GM15510 (cell line): ENCODE data around the gene STARD7.
A peak's percentile ranks its signal among the peaks of the same experiment; 100 is the strongest.

Experiments used
- POLR2A ChIP-seq: IDR thresholded peaks from 3 replicates; pipeline ENCODE4 v1.6.1; 2011; ENCODE audit warnings: borderline replicate concordance; ENCODE audit not compliant: insufficient read length; ENCODE audit errors: extremely low read depth

STARD7 gene

DNA sequence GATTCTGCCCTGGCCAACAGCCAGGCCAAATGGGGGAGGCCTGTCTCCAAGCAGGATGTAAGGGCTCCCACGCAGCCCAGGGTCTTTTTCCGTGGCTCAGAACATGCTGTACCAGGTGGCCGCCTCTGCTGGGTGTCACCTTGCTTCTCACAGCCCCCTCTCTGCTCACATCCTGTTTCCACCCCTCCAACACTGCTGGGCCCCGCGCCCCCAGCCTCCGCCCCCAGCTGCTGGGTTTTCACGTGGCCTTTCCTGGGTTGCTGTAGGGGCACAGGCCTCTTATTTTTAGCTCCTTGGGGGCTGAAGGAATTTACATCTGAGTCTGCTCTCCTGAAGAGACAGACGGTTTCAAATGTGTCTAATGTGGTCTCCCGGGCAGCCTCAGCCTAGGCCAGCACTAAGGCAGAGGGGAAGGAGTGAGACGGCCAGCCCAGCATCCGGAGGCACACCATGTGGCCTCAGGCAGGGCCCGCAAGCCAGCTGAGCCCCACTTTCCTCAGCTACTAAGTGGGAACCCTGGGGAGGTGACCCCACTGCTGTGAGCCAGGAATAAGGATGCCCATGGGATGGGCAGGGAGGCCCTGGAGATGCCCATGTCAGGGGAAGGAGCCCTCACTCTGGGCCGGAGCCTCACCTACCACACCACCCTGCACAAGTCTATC, 44.7 kb downstream of the STARD7 start:
- TF ChIP-seq POLR2A: peak; percentile 52

DNA sequence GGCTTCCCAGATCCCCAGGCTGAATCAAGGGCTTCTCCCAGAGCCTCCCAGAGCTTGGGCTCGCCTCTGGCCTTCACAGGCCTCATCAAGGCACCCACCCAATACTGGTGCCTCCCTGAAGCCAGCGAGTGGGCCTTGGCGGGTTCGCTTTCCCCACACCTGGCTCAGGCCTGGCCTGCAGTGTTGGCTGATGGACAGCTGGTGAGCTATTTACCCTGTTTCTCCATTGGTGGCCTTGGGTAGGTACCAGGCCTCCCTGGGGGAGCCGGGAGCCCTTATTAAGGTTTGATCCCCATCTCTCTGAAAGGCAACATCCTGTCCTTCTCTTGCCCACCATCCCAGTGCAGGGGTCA, 45.2 kb downstream of the STARD7 start:
- TF ChIP-seq POLR2A: no peak

DNA sequence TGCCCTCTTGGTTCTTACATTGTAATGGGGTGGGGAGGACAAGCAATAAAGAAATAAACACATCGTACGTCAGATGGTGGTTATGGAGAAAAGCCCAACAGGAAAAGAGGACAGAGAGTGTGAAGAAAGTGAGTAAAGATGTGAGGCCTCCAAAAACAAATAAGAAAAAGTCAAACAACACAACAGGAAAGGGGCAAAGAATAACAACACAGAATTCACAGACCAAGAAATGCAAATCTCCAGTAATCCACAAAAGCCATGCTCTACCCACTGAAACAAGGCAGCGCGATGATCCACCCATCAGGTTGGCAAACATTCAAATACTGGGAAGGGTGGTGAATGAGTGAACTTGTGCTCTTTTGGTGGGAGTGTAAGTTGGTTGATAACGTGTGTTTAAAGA, 46.7 kb downstream of the STARD7 start:
- no peak for TF ChIP-seq POLR2A

DNA sequence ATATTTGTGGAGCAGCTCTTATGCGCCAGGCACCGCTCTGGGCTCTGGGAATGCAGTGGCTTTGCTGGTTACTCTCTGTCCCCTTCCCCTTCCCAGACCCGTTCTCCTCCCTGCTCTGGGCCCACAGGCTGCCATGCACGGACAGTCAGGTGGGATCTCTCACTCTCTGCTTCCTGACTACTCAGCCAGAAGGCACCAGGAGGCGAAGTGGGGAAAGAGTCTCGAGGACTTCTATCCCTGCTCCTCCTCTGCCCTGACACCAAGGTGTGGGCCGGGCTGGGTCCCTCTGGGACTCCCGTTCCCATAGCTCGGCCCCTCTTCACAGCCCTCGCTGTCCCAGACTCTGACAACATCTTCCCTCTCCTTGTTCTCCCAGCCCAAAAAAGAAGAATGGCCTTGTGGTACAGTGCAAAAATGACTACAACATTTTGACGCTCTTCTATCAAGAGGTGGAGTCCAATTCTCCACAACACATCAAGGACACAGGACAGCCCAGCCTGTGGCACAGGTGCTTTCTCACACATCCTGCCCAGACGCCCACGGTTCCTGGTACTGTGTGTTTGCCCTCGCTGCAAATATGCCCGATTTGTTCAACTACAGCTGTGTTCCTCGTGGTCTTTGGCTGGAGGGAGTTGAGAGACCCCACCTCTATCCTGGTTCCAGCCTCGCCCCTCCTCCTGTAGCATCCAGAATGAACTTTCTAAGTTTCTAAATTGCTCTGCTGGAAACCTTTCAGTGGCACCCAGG, 49.4 kb downstream of the STARD7 start:
- TF ChIP-seq POLR2A: no peak

DNA sequence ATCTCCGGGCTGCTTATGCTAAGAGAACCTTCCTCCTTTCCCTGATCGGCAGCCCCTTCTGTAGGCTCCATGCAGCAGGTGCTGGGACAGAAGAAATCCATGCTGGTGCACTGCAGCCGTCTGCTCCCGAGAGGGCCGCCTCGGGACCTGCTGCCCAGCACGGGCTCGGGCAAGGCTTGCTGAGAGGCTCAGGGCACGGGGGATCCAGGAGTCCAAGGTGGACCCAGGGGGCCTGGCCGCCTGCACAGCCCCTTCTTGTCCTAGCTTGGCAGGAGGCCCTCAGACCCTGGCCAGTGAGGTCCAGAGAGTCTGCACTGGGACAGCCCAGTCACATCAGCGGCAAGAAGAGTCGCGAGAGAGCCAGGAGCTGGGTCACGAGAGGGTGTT, 50.1 kb downstream of the STARD7 start:
- no peak for TF ChIP-seq POLR2A

DNA sequence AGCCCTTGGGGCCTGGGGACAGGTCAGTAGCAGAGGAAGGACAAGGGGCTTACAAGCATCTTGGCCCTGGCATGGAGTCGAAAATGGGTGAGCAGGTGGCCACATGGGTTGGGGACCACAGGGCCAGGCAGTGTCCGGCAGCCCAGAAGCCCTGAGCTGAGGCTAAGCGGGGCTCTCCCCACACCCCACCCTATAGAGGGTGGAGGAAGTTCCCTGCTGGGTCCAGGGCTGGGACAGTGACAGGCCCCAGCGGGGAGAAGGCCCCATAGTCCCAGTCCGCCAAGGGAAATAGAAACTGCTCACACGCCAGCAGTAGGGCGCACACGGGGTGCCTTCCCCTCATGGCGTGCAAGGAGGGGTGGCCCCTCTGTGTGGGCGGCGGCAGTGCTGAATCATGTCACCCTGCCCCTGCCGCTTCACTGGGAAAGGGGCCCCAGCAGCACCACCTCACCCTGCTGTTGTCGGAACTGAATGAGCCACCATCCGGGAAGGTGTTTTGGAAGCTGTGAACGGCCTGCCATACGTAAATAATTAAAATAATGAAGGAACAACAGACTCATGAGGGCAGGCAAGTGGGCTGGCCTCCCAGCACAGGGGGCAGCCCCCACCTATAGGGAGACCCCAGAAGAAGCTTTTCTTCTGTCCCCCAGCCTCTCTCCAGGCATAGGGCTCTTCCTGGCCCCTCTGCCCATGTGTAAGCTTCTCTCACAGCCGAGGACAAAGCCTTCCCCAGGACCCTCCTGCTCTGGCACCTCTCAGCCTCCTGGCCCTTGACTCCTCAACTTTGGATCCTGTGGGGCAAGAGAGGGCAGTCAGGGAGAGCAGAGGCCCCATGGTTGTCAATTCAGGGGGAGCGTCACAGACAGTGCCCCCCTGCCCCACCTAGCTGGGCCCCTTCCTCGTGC, 50.7 kb downstream of the STARD7 start:
- TF ChIP-seq POLR2A: peak; percentile 41

DNA sequence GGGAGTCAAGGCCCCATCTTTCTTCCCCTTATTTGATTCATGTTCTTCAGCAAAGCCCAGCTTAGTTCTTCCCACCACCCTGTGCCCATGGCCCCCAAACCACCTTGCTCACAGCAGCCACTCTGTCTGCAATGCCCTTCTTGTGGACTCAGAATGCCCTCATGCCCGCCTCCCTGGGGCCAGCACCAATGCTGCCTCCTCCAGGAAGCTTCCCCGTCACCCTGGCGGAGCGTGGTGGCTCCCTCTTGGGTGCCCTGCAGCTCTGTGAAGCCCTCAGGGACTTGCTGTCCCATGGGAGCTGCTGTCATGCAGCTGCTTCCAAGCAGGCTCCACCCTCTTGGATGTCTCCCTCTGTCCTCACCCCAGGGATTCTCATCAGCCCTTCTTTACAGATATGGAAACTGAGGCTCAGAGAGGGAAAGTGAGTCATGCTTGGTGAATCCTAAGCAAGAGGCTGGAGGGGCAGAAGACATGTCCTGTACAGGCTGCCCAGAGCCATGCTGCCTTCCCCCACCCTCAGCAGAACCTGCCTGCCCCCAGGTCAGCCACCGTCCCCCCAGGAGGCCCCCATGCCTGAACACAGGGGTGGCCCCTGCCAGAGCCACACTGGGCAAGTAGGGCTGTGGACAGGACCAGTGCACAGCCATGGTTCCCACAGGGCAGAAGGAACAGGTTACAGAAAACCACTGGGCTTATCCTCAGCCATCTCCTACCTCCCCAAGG, 51.5 kb downstream of the STARD7 start:
- peak; percentile 23 for TF ChIP-seq POLR2A

DNA sequence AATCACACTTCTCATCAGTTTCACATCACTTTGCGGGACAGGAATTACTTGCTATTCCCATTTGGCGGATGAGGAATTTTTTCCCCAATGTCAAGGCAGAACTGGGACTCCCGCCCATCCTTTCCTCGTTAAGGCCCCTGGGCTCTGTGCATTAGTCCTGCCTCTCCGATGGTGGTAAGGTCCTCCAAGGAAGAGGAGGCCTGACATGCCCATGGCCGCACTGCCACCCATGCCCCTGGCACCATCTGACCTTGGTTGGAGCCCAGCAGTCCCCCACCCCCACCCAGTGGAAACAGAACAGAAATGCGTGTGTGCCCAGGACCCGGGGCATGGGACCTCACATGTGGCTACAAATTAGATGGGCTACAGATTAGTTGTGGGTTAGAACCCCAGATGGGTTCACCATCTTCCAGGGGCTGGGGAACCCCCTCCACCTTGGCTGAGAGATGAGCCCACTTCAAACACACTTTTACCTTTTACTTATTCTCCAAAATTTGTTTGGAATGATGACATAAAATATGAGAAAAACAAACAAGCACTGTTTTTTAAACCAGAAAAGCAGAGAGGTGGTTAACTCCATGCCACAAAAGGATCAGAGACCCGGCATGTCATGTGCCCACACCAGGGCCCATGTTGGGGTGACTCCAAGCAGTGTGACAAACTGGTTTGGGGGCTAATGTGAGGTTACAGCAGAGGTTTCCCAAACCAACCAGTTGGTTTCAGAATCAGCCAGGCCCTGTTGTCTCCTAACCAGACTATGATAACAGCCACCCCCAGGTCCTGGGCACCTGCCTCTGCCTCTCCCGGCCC, 52.4 kb downstream of the STARD7 start:
- TF ChIP-seq POLR2A: no peak

DNA sequence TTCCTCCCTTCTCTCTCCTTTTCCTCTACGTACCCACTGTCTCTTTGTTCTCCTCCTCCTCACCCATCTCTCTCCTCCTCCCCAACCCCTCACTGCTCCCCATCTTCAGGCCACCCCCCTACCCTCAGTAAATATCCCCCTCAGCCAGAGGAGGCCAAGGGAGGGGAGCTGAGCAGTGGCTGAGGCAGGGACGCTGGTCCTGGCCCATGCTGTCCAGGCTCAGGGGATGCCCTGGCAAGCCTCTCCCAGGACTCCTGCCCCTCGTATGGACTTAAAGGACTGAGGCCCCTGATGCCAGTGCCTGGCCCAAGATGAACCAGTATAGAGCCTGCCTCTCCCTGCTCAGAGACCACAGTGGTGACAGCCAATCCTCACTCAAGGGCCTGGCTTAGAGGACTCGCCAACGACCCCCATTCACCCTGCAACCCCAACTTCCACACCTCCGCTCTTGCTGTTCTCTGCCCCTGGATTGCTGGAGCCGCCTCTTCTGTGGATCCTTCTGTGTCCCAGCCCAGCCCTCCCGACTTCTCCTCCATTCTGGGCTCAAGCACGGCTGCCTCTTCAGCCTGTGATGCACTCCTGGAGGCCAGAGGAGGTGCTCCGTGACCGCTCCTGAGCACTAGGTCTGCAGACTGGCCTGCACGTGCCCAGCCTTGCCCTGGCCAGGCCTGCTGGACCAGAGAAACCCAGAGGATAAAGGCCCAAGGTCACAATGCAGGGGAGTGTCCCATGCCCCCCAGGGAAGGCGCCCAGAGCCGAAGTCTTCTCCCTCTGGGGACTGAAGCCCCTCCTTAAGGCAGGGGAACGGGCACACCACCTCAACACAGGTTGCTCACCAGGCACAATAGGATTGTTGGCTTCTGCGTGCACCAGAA, 53.9 kb downstream of the STARD7 start:
- TF ChIP-seq POLR2A: no peak

DNA sequence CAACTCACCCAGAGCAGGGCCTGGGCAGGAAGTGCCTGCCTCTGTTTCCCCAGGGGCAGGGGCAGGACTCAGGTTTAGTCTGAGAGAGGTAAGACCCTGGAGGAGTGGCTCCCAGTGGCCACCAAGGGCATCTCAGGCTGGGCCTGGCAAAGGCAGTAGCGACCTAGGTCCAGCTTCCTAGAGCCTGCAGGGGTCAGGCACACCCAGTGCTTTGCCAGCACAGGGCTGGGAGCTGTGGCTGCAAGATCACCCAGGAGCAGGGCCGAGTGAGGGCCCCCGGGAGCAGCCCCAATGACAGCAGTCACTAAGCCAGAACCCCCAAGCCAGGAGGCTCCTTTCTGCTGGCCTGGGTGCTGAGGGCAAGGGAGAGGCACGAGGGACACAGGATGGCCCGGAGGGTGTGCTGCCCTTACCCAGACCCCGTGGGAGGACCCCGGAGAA, 54.6 kb downstream of the STARD7 start:
- TF ChIP-seq POLR2A: no peak

DNA sequence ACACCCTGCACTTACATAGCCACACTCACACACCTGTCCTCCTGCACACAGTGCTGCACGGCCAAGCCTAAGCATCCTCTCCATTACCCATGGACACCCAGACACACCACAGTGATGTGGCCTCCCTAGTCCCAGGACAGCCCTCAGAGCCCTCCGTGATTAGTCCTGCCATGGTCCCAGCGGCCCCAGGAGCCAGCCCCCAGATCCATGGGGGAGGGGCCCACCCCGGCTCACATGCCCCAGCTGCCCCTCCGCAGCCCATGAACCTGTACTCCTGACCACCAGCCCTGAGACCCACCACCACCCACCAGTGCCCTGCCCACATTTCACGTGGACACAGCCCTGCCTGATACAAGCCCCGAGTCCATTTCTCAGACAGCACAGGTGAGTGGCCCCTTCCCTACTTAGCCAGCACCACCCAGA, 55.3 kb downstream of the STARD7 start:
- no peak for TF ChIP-seq POLR2A

DNA sequence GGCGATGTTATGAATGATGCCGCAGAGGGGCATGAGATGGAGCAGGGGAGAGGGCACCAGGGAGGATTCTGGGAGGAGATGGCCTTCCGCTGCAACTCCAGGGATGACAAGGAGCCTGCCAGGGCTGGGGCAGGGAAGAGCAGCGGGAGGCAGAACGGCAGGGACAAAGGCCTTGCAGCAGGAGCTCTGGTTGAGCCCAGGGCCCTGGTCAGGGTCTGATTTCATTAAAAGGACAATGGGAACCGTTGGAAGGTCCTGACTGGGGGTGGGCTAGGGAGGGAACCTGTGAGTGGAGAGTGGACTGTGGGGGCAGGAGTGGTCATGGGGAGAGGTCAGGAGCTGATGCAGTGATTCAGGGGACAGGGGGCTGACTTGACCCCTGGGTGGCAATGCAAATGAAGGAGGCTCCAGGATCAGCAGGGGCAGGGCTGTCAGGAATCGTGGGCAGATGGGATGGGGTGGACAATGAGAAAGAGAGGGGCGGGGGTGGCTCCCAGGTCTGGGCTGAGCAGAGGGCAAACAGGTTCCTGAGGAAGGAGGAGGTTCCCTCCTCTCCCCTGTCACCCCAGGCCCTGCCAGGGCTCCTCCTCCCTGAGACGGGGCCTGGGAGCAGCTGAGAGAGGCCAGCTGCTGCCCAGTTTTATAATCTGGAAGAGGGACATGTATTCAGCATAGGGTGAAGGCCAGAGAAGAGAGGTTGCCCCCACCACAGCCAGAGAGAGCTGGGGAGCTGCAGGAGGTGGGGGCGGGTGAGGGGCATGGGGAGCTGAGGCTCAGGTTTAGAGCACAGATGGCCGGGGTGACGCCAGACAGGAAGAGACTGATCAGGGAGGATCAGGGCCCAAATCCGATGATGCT, 56.1 kb downstream of the STARD7 start:
- TF ChIP-seq POLR2A: no peak
